HuH-7.5 (cell line): ENCODE data around the gene FRMD8.

Source experiments
- DNase-seq: peaks from one replicate; pipeline ENCODE4 v3.0.0; 2011; ENCODE audit warnings: low spot score

FRMD8 gene

GRCh38 chr11:65425105-65425970, 38.9 kb downstream of the FRMD8 start:
- DNase-seq: no peak

- DNase-seq: no peak
Measured at GRCh38 chr11:65425971-65426838, 39.8 kb downstream of the FRMD8 start.

GRCh38 chr11:65426839-65427690, 40.6 kb downstream of the FRMD8 start:
- no peak for DNase-seq

- DNase-seq: no peak
Measured at GRCh38 chr11:65427691-65428577, 41.5 kb downstream of the FRMD8 start.

- no peak for DNase-seq
Measured at GRCh38 chr11:65428578-65429067, 42.2 kb downstream of the FRMD8 start.

GRCh38 chr11:65429068-65429681, 42.7 kb downstream of the FRMD8 start:
- DNase-seq: no peak

- DNase-seq: no peak
Measured at GRCh38 chr11:65429724-65430405, 43.4 kb downstream of the FRMD8 start.

- DNase-seq: no peak
Measured at GRCh38 chr11:65430406-65431217, 44.2 kb downstream of the FRMD8 start.

- DNase-seq: no peak
Measured at GRCh38 chr11:65431451-65432099, 45.1 kb downstream of the FRMD8 start.

GRCh38 chr11:65432100-65432650, 45.7 kb downstream of the FRMD8 start:
- DNase-seq: no peak

GRCh38 chr11:65432686-65433582, 46.5 kb downstream of the FRMD8 start:
- DNase-seq: no peak

- no peak for DNase-seq
Measured at GRCh38 chr11:65433657-65434056, 47.2 kb downstream of the FRMD8 start.

- no peak for DNase-seq
Measured at GRCh38 chr11:65434057-65434666, 47.7 kb downstream of the FRMD8 start.

- DNase-seq: no peak
Measured at GRCh38 chr11:65434667-65435410, 48.4 kb downstream of the FRMD8 start.

- no peak for DNase-seq
Measured at GRCh38 chr11:65435411-65435931, 49.0 kb downstream of the FRMD8 start.

GRCh38 chr11:65435981-65436411, 49.6 kb downstream of the FRMD8 start:
- DNase-seq: no peak
